MM.1S (cell line): ENCODE data around the gene EPHA2.

Source experiments
- DNase-seq: peaks from one replicate; pipeline ENCODE4 v3.0.0-alpha.2; 2015
- H2AFZ ChIP-seq: fragments of 300-600 bp; sonication (generic); 2 replicates; pipeline ENCODE4 v1.6.0; 2016; ENCODE audit warnings: antibody characterized with exemption, low read length
- H3F3A ChIP-seq: fragments of 300-600 bp; sonication (generic); 2 replicates; pipeline ENCODE4 v1.6.1; 2016; ENCODE audit warnings: mild to moderate bottlenecking, antibody characterized with exemption, low read length, moderate library complexity, mixed read lengths; ENCODE audit not compliant: insufficient read depth
- H3K27ac ChIP-seq: fragments of 300-600 bp; sonication (generic); 2 replicates; pipeline ENCODE4 v1.5.1; 2016; ENCODE audit warnings: mild to moderate bottlenecking, low read length
- H3K27me3 ChIP-seq: fragments of 300-600 bp; sonication (generic); replicated peaks from 2 replicates; pipeline ENCODE4 v1.6.0; 2016; ENCODE audit warnings: low read length; ENCODE audit not compliant: insufficient read depth
- H3K36me3 ChIP-seq: fragments of 300-600 bp; sonication (generic); replicated peaks from 2 replicates; pipeline ENCODE4 v1.6.1; 2016; ENCODE audit warnings: mild to moderate bottlenecking, low read length, mixed read lengths; ENCODE audit not compliant: insufficient read depth
- H3K4me1 ChIP-seq: fragments of 300-600 bp; sonication (generic); 2 replicates; pipeline ENCODE4 v1.6.1; 2016; ENCODE audit warnings: low read length, mixed read lengths
- H3K4me2 ChIP-seq: fragments of 300-600 bp; sonication (generic); 2 replicates; pipeline ENCODE4 v1.6.0; 2016; ENCODE audit warnings: low read depth, low read length
- H3K4me3 ChIP-seq: fragments of 300-600 bp; sonication (generic); 2 replicates; pipeline ENCODE4 v1.5.1; 2016; ENCODE audit warnings: low read length, mixed read lengths
- H3K79me2 ChIP-seq: fragments of 300-600 bp; sonication (generic); 2 replicates; pipeline ENCODE4 v1.6.1; 2016; ENCODE audit warnings: mixed run types, low read length, mixed read lengths
- H3K9ac ChIP-seq: fragments of 300-600 bp; sonication (generic); 2 replicates; pipeline ENCODE4 v1.6.1; 2016; ENCODE audit warnings: low read length, mixed read lengths
- H3K9me2 ChIP-seq: fragments of 300-600 bp; sonication (generic); replicated peaks from 2 replicates; pipeline ENCODE4 v1.6.1; 2016; ENCODE audit warnings: mild to moderate bottlenecking, low read length, mixed read lengths; ENCODE audit not compliant: insufficient read depth
- H3K9me3 ChIP-seq: fragments of 300-600 bp; sonication (generic); replicated peaks from 2 replicates; pipeline ENCODE4 v1.6.1; 2016; ENCODE audit warnings: mild to moderate bottlenecking, low read length, mixed read lengths; ENCODE audit not compliant: insufficient read depth
- H4K20me1 ChIP-seq: fragments of 300-600 bp; sonication (generic); 2 replicates; pipeline ENCODE4 v1.6.1; 2016; ENCODE audit warnings: mild to moderate bottlenecking, low read length, moderate library complexity, mixed read lengths; ENCODE audit not compliant: insufficient read depth
- CTCF ChIP-seq: fragments of 300-600 bp; sonication (generic); IDR thresholded peaks from 2 replicates; pipeline ENCODE4 v1.5.1; 2016; ENCODE audit warnings: antibody characterized with exemption, low read length, mixed read lengths
- EZH2 ChIP-seq: fragments of 300-600 bp; sonication (generic); optimal IDR thresholded peaks from 2 replicates; pipeline ENCODE3; 2017; ENCODE audit warnings: low read depth, mild to moderate bottlenecking, antibody characterized with exemption, low read length, mixed read lengths
- EZH2phosphoT487 ChIP-seq: fragments of 300-600 bp; sonication (generic); IDR thresholded peaks from 2 replicates; pipeline ENCODE4 v1.6.1; 2018; ENCODE audit warnings: antibody characterized with exemption, low read length

The EPHA2 gene

GRCh38 chr1:16152481-16153087 is 3.3 kb downstream of the EPHA2 start:
- no peaks in the 10 kb centered on the region for H3K4me1 ChIP-seq
- H3F3A ChIP-seq, result no peaks in the 10 kb centered on the region
- no peaks in the 10 kb centered on the region for H4K20me1 ChIP-seq
- DNase-seq, result no peak
- peaks cover 83% of the 10 kb centered on the region for H3K27me3 ChIP-seq
- TF ChIP-seq EZH2 (no peak), CTCF (no peak), EZH2phosphoT487 (no peak)
- no peaks in the 10 kb centered on the region for H3K79me2 ChIP-seq
- no peaks in the 10 kb centered on the region for H3K9me2 ChIP-seq
- H3K4me2 ChIP-seq, result no peak overlapping the region
- no peak overlapping the region for H3K27ac ChIP-seq
- no peak overlapping the region for H2AFZ ChIP-seq
- no peak overlapping the region for H3K4me3 ChIP-seq
- H3K9me3 ChIP-seq, result no peaks in the 10 kb centered on the region
- no peak overlapping the region for H3K9ac ChIP-seq
- H3K36me3 ChIP-seq, result no peaks in the 10 kb centered on the region

GRCh38 chr1:16151995-16152384 is 3.9 kb downstream of the EPHA2 start:
- no peaks in the 10 kb centered on the region for H3K36me3 ChIP-seq
- peaks cover 87% of the 10 kb centered on the region for H3K27me3 ChIP-seq
- H3K9me3 ChIP-seq, result no peaks in the 10 kb centered on the region
- H4K20me1 ChIP-seq, result no peaks in the 10 kb centered on the region
- no peak for DNase-seq
- no peak overlapping the region for H3K9ac ChIP-seq
- no peaks in the 10 kb centered on the region for H3K4me1 ChIP-seq
- no peaks in the 10 kb centered on the region for H3F3A ChIP-seq
- no peaks in the 10 kb centered on the region for H3K79me2 ChIP-seq
- TF ChIP-seq EZH2phosphoT487 (no peak), CTCF (no peak), EZH2 (no peak)
- H2AFZ ChIP-seq, result no peak overlapping the region
- H3K4me2 ChIP-seq, result no peak overlapping the region
- no peak overlapping the region for H3K4me3 ChIP-seq
- H3K9me2 ChIP-seq, result no peaks in the 10 kb centered on the region
- no peak overlapping the region for H3K27ac ChIP-seq

- Histone ChIP-seq H2AFZ (no peak overlapping the region), H3K79me2 (no peaks in the 10 kb centered on the region), H3K27me3 (peaks cover 87% of the 10 kb centered on the region), H3K36me3 (no peaks in the 10 kb centered on the region), H3K4me2 (no peak overlapping the region), H3K9ac (no peak overlapping the region), H3K9me2 (no peaks in the 10 kb centered on the region), H4K20me1 (no peaks in the 10 kb centered on the region), H3F3A (no peaks in the 10 kb centered on the region), H3K4me3 (no peak overlapping the region), H3K27ac (no peak overlapping the region), H3K9me3 (no peaks in the 10 kb centered on the region), H3K4me1 (no peaks in the 10 kb centered on the region)
- DNase-seq, result no peak
- TF ChIP-seq EZH2phosphoT487 (no peak), EZH2 (no peak), CTCF (no peak)
Observed at GRCh38 chr1:16151196-16151994, 4.5 kb downstream of the EPHA2 start.
